Panc1 (cell line): ENCODE data around the gene TIAM2. TPM values are rescaled to one million over a fixed set of nuclear protein-coding genes. Genes with fewer than 3 reads are reported as not detected.

Experiments
- ATAC-seq: fragments of 200-7000 bp; cut with Tn5 transposase; 2 replicates; pipeline ENCODE4 v1.9.1; 2020; ENCODE audit warnings: mild to moderate bottlenecking, moderate library complexity
- BruUV-seq: library from RNA; stranded (reverse); fragments of 400-500 nt; replicated peaks from 2 replicates; lab custom pipeline; 2021; lab: Mats Ljungman, UMichigan
- CTCF ChIA-PET: fragments of 300-600 bp; sonication (Branson Sonifier 250); formaldehyde crosslinking; loops from one replicate; lab custom pipeline; 2022; ENCODE audit warnings: antibody characterized with exemption; lab: Charles Lee
- POLR2A ChIA-PET: fragments of 300-600 bp; sonication (Branson Sonifier 250); formaldehyde crosslinking; loops from one replicate; lab custom pipeline; 2022; ENCODE audit warnings: antibody characterized with exemption; lab: Charles Lee
- DNase-seq: peaks from one replicate; pipeline ENCODE4 v3.0.0-alpha.2; 2010; ENCODE audit warnings: low read depth, low spot score
- H3K27ac ChIP-seq: 2 replicates; pipeline ENCODE4 v1.5.1; 2011; ENCODE audit warnings: mild to moderate bottlenecking, low read length, inconsistent platforms
- H3K27me3 ChIP-seq: fragments of 200-500 bp; sonication (Bioruptor generic); 2 replicates; pipeline ENCODE4 v1.6.0; 2014; ENCODE audit warnings: low read length, inconsistent platforms; ENCODE audit not compliant: control insufficient read depth, insufficient read depth
- H3K36me3 ChIP-seq: fragments of 200-500 bp; sonication (Bioruptor generic); 2 replicates; pipeline ENCODE4 v1.5.1; 2014; ENCODE audit warnings: inconsistent platforms, mild to moderate bottlenecking, low read length, moderate library complexity; ENCODE audit not compliant: control insufficient read depth, insufficient read depth
- H3K4me1 ChIP-seq: 2 replicates; pipeline ENCODE4 v1.5.1; 2011; ENCODE audit warnings: inconsistent platforms, mild to moderate bottlenecking, low read length, moderate library complexity; ENCODE audit not compliant: control insufficient read depth, insufficient read depth
- H3K4me3 ChIP-seq, 2 experiments: 2 replicates each; pipeline ENCODE4 v1.5.1; 2011 to 2012; ENCODE audit warnings: low read depth in 2 of 2, low read length in 2 of 2, mild to moderate bottlenecking in 2 of 2, inconsistent platforms in 1 of 2, moderate library complexity in 1 of 2
- H3K9me3 ChIP-seq: fragments of 200-500 bp; sonication (Bioruptor generic); 2 replicates; pipeline ENCODE4 v1.5.1; 2014; ENCODE audit warnings: low read depth, mild to moderate bottlenecking, inconsistent platforms, low read length, moderate library complexity; ENCODE audit not compliant: control insufficient read depth, insufficient read depth
- CTCF ChIP-seq: fragments of 450-650 bp; IDR thresholded peaks from 2 replicates; pipeline ENCODE4 v1.5.1; 2017; ENCODE audit warnings: mild to moderate bottlenecking
- POLR2AphosphoS5 ChIP-seq: IDR thresholded peaks from 2 replicates; pipeline ENCODE4 v1.6.1; 2012; ENCODE audit warnings: mild to moderate bottlenecking, low read depth, low read length, moderate library complexity
- REST ChIP-seq, 2 experiments: IDR thresholded peaks; 2 replicates each; pipeline ENCODE4 v1.6.1; 2011 to 2012; ENCODE audit warnings: low read depth in 2 of 2, control low read depth in 1 of 2, low read length in 1 of 2, mild to moderate bottlenecking in 1 of 2, moderate library complexity in 1 of 2; ENCODE audit not compliant: insufficient read depth in 1 of 2
- SIN3A ChIP-seq: IDR thresholded peaks from 2 replicates; pipeline ENCODE4 v1.6.1; 2012; ENCODE audit warnings: low read depth, mild to moderate bottlenecking, low read length, moderate library complexity, borderline replicate concordance; ENCODE audit not compliant: insufficient read depth
- TCF7L2 ChIP-seq: IDR thresholded peaks from 2 replicates; pipeline ENCODE4 v1.6.1; 2011; ENCODE audit warnings: mild to moderate bottlenecking, low read depth, low read length, inconsistent platforms
- in situ Hi-C: cut with HindIII; loops from 2 replicates; pipeline ENCODE4 v1.10.0; 2016; ENCODE audit warnings: low sequenced_read_pairs, low pct_unique_long_range_greater_than_20kb
- intact Hi-C: fragments of 100-400 bp; cut with micrococcal nuclease; formaldehyde crosslinking; loops from one replicate; pipeline ENCODE4 v1.10.0; 2022; ENCODE audit not compliant: unreplicated experiment
- total RNA-seq: library from RNA; stranded (reverse); gene quantifications from one replicate; pipeline ENCODE4 v1.2.1, GENCODE V29; 2021; ENCODE audit not compliant: unreplicated experiment

Gene TIAM2
- total RNA-seq, 1 experiment from 2014 or later = 14.9 TPM

GRCh38 chr6:155303361-155303870 is 308.3 kb downstream of the TIAM2 start:
- no peak overlapping the region for H3K4me3 ChIP-seq
- TF ChIP-seq CTCF (no peak), SIN3A (no peak), TCF7L2 (no peak), POLR2AphosphoS5 (no peak), REST (IDR thresholded peaks at IDR 0.05; ENCODE audit: insufficient read depth in 1 of 2, low read depth in 2 of 2, low read length in 1 of 2) (no peak)
- H3K36me3 ChIP-seq = peaks cover 23% of the 10 kb centered on the region
- intact Hi-C loops (no loop called here), in situ Hi-C loops (no loop called here)
- H3K4me1 ChIP-seq = no peaks in the 10 kb centered on the region
- no peak for DNase-seq
- H3K27me3 ChIP-seq = no peaks in the 10 kb centered on the region
- ChIA-PET POLR2A (no interaction called here), CTCF (interaction anchor here (0.5 kb wide), 1 partner anchor 36 kb away, joined by 8 read pairs; no protein-coding TSS in a partner anchor)
- no peak for ATAC-seq
- no peak overlapping the region for H3K27ac ChIP-seq
- H3K9me3 ChIP-seq = no peaks in the 10 kb centered on the region
- no TSS peak for BruUV-seq

GRCh38 chr6:155306958-155307357 is 311.8 kb downstream of the TIAM2 start:
- intact Hi-C loops = no loop called here
- CTCF ChIA-PET = no interaction called here
- H3K4me3 ChIP-seq = no peak overlapping the region

More at GRCh38 chr6:155306958-155307357, 311.8 kb downstream of the TIAM2 start:
- DNase-seq = no peak
- peaks cover 16% of the 10 kb centered on the region for H3K4me1 ChIP-seq
- POLR2A ChIA-PET = no interaction called here
- H3K27ac ChIP-seq = no peak overlapping the region
- no peak for TF ChIP-seq CTCF
- no peak for TF ChIP-seq POLR2AphosphoS5
- TF ChIP-seq TCF7L2 = no peak
- no peak for TF ChIP-seq REST (IDR thresholded peaks at IDR 0.05; ENCODE audit: insufficient read depth in 1 of 2, low read depth in 2 of 2, low read length in 1 of 2)
- TF ChIP-seq SIN3A = no peak
- no peaks in the 10 kb centered on the region for H3K27me3 ChIP-seq
- peaks cover 29% of the 10 kb centered on the region for H3K36me3 ChIP-seq
- in situ Hi-C loops = no loop called here
- ATAC-seq = no peak
- no peaks in the 10 kb centered on the region for H3K9me3 ChIP-seq
- BruUV-seq = no TSS peak
